Skeletal muscle cell (primary cell): ENCODE measurements around the gene RPS6KA2.

Experiments
- DNase-seq: peaks from one replicate; pipeline ENCODE4 v3.0.0-alpha.2; 2010; ENCODE audit warnings: low read depth
- H3K4me3 ChIP-seq: 2 replicates; pipeline ENCODE4 v1.5.1; 2011; ENCODE audit warnings: low read depth, mild to moderate bottlenecking, control low read depth, low read length, moderate library complexity

The RPS6KA2 gene

DNA sequence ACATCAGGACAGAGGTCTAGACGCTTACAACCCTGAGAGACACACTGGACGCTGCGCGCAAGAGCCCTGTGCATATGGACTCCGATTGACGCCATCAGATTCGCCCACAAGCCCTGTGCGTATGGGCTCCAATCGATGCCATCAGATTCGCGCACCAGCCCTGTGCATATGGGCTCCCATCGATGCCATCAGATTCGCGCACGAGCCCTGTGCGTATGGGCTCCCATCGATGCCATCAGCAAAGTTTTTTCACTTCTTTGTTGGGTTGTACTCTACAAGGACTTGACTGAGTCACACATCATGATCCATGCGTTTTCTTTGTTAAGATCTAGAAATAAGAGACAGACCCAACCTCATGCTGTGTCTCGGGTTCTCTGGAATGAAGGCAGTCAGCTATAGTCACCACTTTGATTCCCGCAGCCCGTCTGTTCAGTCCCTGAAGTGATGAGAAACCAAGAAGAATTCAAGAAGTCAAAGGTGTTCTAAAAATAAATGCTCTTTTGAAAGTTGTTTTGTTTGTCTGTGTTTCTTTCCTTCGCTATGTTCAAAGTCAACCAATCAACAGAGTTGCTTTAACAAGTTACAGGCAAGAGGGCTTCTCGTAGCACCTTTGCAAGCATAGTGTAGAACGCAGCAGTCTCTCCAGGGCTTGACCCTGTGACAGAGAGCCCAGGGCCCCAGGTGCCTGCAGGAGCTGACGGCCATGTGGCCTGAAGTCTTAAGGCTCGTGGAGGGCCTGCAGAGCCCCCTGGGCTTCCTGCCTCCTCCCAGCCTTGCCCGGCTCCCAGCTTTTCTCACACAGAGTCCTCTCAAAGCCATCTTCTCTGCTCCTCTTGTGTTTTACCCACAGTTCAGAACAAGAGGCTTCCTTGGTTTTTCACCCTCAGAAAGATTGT is 7.9 kb downstream of the RPS6KA2 start:
- H3K4me3 ChIP-seq = no peak overlapping the region
- peak; percentile 82 for DNase-seq

DNA sequence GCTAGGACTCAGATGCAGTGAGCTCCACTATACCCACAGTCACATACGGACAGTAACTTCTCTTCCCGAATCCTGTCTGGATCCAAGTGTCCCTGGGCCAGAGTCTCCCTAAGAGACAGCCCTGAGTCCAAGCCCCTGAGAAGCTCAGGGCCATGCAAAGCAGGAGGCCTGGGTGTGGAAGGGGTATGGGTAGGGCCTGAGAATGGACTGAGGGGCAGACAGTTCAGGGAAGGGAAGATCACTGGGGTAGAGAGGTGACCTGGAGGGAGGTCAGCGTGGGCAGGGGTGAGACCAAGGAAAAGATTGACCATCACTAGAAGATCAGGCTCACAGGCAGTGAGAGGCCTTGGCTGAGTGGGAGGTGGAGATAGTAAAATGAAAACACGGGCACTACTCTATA is 8.8 kb downstream of the RPS6KA2 start:
- no peak overlapping the region for H3K4me3 ChIP-seq
- DNase-seq = no peak

DNA sequence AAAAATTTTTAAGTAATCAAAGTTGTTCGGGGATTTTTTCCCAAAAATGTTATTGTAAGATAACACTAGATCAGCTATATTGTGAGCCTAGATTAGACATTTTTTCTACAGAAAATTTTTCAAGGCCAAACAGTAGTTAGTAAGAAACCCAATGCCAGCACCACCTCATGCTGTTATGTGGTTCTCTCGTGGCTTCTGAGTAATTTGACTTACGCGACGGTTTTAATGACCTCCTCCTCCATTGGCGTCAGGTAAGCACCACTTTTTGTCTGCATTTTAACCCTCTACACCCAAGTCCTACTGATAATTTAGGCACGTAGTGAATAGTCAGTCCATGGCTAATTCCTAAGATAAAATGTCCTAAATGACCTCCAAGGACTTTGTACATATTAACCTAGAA is 9.7 kb downstream of the RPS6KA2 start:
- DNase-seq = no peak
- no peak overlapping the region for H3K4me3 ChIP-seq

- H3K4me3 ChIP-seq = no peak overlapping the region
- no peak for DNase-seq
Measured at GRCh38 chr6:166616261-166617238, 10.5 kb downstream of the RPS6KA2 start.

- no peak for DNase-seq
- no peak overlapping the region for H3K4me3 ChIP-seq
Measured at GRCh38 chr6:166615059-166615770, 11.8 kb downstream of the RPS6KA2 start.

DNA sequence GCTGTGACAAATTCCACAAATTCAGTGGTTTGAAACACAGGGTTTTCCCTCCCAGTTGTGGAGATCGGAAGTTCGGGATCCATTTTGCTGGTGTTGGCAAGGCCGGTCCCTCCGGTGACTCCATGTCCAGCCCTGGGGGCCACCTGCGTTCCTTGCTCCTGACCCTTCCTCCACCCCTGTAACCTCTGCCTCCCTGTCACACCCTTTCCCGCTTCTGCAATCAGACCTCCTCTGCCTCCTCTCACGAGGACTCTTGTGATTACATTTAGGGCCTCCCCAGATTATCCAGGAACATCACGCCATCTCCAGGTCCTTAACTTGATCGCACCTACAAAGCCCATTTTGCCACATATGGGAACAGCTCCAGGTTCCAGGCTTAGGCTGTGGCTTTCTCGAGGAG is 12.5 kb downstream of the RPS6KA2 start:
- no peak for DNase-seq
- H3K4me3 ChIP-seq = no peak overlapping the region

DNA sequence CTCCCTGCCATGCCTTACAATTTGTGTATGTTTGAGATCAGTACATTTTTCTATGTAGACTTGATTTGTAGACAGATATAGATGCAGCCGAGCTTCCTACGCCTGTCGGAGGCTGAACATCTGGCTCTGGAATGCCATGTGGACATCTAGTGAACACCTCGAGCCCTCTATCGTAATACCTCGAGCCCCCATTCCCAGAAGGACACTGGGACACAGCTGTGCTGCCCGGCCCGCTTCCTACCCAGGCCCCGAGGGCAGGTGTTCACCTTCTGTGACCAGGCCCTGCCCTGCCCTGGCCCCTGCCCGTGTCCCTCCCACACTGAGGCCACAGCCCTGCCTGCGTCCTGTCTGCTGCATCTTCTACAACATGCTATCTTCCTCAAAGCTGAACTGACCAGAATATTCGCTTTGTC is 12.9 kb downstream of the RPS6KA2 start:
- DNase-seq = no peak
- H3K4me3 ChIP-seq = no peak overlapping the region

- H3K4me3 ChIP-seq = no peak overlapping the region
- no peak for DNase-seq
Measured at GRCh38 chr6:166613027-166613426, 14.0 kb downstream of the RPS6KA2 start.

GRCh38 chr6:166612471-166612881 is 14.6 kb downstream of the RPS6KA2 start:
- H3K4me3 ChIP-seq = no peak overlapping the region
- no peak for DNase-seq

DNA sequence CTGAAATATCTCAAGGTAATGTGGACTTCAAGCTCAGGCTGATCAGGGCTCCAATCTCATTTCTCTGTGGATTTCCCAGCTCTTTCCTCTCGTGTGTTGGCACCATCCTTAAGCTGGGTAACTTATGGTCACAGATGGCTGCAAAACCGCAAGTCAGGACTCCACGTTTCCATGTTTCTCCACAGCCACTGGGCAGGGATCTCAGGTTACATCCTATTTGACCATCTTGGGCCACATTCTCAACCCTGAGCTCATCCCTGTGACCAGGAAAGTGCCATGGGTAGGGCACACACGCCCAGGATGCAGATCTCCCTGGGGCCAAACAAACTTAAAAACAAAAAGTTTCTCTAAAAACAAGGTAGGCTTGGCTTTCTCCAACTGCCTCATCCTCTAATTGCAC is 15.4 kb downstream of the RPS6KA2 start:
- DNase-seq = no peak

DNA sequence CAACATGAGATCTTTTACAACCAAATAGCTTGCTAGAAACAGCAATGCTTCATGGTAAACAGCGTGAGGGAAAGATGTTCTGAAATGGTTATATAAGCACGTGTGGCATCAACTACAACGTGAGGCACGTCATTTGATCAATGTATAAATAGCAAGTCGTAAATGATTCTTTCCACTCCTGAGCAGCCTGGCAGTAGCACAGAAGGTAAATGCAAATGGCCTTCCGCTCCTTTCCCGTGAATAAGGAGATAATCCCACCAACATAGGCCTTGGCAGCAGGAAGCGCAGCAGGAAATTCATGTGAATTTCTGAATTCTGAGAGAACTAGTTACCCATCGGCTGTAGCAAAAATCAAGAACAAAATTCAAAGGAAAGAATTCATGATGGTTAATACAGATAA is 17.0 kb downstream of the RPS6KA2 start:
- H3K4me3 ChIP-seq = no peak overlapping the region
- no peak for DNase-seq

More for the DNA sequence above, 15.4 kb downstream of the RPS6KA2 start:
- no peak overlapping the region for H3K4me3 ChIP-seq

DNA sequence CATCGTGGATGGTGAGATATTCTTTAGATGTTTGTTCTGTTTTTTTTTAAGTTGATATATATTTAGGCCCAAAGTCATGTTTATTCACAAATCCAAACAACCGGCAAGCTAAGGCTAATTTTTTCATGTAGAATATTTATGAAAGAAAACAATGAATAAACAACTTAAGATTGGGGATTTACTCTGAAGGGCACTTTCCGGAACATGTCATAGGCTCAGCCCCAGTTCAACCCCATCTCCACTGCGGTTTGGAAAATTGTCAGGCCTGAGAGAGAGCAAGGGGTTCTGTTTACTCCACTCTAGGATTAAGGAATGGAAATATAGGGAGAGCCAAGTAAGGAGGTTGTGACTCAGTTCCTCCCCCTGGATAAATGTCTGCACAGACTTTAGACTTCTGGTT is 18.3 kb downstream of the RPS6KA2 start:
- DNase-seq = no peak
- H3K4me3 ChIP-seq = no peak overlapping the region

DNA sequence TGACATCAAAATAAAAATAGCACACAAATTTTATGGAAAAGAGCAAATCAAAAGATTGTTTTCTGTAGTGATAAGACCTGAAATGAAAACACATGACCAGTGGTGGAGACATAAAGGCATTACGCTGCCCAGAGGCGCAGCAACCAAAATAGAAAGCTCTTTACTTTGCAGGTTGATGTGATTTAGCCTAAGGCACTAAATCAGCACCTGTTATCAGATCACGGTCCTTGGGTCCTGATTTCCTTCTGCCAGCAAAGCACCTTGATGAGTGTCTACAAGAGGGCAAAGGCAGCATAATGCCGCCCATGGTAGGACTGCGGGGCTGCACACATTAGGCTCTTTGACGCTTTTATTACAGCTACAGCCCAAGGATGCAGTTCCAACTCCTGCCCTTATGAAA is 21.3 kb downstream of the RPS6KA2 start:
- no peak for DNase-seq
- H3K4me3 ChIP-seq = no peak overlapping the region

GRCh38 chr6:166604911-166605310 is 22.1 kb downstream of the RPS6KA2 start:
- DNase-seq = no peak
- no peak overlapping the region for H3K4me3 ChIP-seq

- H3K4me3 ChIP-seq = no peak overlapping the region
- no peak for DNase-seq
Measured at GRCh38 chr6:166604328-166604727, 22.7 kb downstream of the RPS6KA2 start.

- no peak overlapping the region for H3K4me3 ChIP-seq
- DNase-seq = no peak
Measured at GRCh38 chr6:166603043-166603690, 23.9 kb downstream of the RPS6KA2 start.

GRCh38 chr6:166601956-166602355 is 25.1 kb downstream of the RPS6KA2 start:
- no peak overlapping the region for H3K4me3 ChIP-seq
- DNase-seq = no peak

DNA sequence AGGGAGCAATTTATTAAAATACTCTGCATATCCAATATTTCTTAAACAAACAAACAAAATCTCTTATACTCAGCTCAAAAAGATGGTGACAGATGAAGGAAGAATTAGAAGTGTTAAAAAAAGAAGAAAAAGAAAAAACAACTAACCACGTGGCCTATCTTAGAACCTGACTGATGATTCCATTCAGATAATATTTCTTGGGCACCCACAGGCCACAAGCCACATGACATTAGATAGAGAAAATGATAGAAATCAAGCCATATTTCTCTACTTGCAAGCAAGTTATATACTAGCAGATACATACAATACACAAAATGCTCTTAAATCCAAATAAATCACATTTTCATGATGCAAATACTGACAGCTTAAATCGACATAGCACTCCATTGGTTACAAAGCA is 26.1 kb downstream of the RPS6KA2 start:
- no peak for DNase-seq
- no peak overlapping the region for H3K4me3 ChIP-seq

- no peak overlapping the region for H3K4me3 ChIP-seq
- no peak for DNase-seq
Measured at GRCh38 chr6:166599205-166599604, 27.8 kb downstream of the RPS6KA2 start.
